Thyroid gland (tissue), 4 donors: Measurements from ENCODE around the gene FAM124A.

ENCODE experiments used
- POLR2A ChIP-seq, 2 donors: fragments of 450-650 bp; IDR thresholded peaks; one replicate each; pipeline ENCODE4 v1.6.1; 2017; ENCODE audit warnings: antibody characterized with exemption in 2 of 2, mild to moderate bottlenecking in 2 of 2, moderate library complexity in 1 of 2
- TF ChIP-seq, protein P1 (sequence below), 6 experiments: fragments of 200-600 bp in 3 of 6; fragments of 450-650 bp in 3 of 6; sonication (generic) in 3 of 6; IDR thresholded peaks; one replicate each; pipeline ENCODE4 v1.5.1; 2016 to 2019; ENCODE audit warnings: antibody characterized with exemption in 6 of 6, mild to moderate bottlenecking in 2 of 6, inconsistent platforms in 1 of 6, moderate library complexity in 1 of 6

DNA sequence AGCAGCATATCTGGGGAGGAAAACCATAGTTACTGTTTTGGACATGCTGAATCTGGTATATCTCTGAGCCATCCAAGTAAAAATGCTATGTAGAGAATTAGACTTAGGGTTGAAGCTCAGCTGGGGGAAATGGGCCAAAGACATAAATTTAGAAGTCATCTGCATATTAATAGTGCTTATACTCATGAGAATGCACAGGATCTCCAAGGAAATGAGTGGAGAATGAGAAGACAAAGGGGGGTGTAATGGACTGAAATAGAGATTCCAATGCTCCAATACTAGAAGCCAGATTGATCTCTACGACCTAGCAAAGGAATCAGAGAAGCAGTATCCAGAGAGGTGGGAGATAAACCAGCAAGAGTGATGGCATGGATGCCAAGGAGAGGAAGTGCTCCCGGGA lies 10.3 kb upstream of the FAM124A start:
- TF ChIP-seq, protein P1, sequence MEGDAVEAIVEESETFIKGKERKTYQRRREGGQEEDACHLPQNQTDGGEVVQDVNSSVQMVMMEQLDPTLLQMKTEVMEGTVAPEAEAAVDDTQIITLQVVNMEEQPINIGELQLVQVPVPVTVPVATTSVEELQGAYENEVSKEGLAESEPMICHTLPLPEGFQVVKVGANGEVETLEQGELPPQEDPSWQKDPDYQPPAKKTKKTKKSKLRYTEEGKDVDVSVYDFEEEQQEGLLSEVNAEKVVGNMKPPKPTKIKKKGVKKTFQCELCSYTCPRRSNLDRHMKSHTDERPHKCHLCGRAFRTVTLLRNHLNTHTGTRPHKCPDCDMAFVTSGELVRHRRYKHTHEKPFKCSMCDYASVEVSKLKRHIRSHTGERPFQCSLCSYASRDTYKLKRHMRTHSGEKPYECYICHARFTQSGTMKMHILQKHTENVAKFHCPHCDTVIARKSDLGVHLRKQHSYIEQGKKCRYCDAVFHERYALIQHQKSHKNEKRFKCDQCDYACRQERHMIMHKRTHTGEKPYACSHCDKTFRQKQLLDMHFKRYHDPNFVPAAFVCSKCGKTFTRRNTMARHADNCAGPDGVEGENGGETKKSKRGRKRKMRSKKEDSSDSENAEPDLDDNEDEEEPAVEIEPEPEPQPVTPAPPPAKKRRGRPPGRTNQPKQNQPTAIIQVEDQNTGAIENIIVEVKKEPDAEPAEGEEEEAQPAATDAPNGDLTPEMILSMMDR (IDR thresholded peaks at IDR 0.05), result no peak
- TF ChIP-seq POLR2A (IDR thresholded peaks at IDR 0.05), result no peak
